Thymus (tissue), 14 donors: ENCODE results near the gene SH3TC2. TPM values are rescaled to one million over a fixed set of nuclear protein-coding genes. Genes with fewer than 3 reads are reported as not detected.
A peak's percentile ranks its signal among the peaks of the same experiment; 100 is the strongest.

Source experiments
- DNase-seq, 9 donors: peaks; one replicate each; pipeline ENCODE4 v3.0.0-alpha.2; 2013; ENCODE audit warnings: low spot score in 9 of 9, low read depth in 6 of 9, missing footprints in 1 of 9
- H3K27ac ChIP-seq, 2 donors: one replicate each; pipeline ENCODE4 v1.5.1; 2013; ENCODE audit warnings: control low read depth in 1 of 2, low read depth in 1 of 2, low read length in 1 of 2, mild to moderate bottlenecking in 1 of 2, moderate library complexity in 1 of 2
- H3K27me3 ChIP-seq, 2 donors: one replicate each; pipeline ENCODE4 v1.5.1; 2013; ENCODE audit warnings: low read length in 1 of 2; ENCODE audit not compliant: control insufficient read depth in 2 of 2, insufficient read depth in 1 of 2
- H3K36me3 ChIP-seq, 2 donors: one replicate each; pipeline ENCODE4 v1.5.1; 2013; ENCODE audit warnings: low read length in 1 of 2, mild to moderate bottlenecking in 1 of 2, moderate library complexity in 1 of 2; ENCODE audit not compliant: control insufficient read depth in 2 of 2, insufficient read depth in 2 of 2
- H3K4me1 ChIP-seq, 2 donors: one replicate each; pipeline ENCODE4 v1.5.1; 2013; ENCODE audit warnings: low read length in 2 of 2; ENCODE audit not compliant: control insufficient read depth in 2 of 2, insufficient read depth in 2 of 2
- H3K4me3 ChIP-seq, 2 donors: one replicate each; pipeline ENCODE4 v1.5.1; 2013; ENCODE audit warnings: low read length in 2 of 2, control low read depth in 1 of 2, mild to moderate bottlenecking in 1 of 2
- H3K9me3 ChIP-seq, 2 donors: one replicate each; pipeline ENCODE4 v1.5.1; 2013; ENCODE audit warnings: low read length in 1 of 2, mild to moderate bottlenecking in 1 of 2; ENCODE audit not compliant: control insufficient read depth in 2 of 2, insufficient read depth in 1 of 2
- WGBS: extraction: QIAGEN DNeasy Blood & Tissue Kit; methylation state at CpG from one replicate; pipeline ENCODE4 v1.1.7; 2013; 5-methylcytosine and 5-hydroxymethylcytosine counted together
- long read RNA-seq, 10 donors: transcript quantifications; one replicate each; lab custom pipeline, GENCODE V29; 2026
- polyA plus RNA-seq: library from polyadenylated mRNA; stranded (reverse); fragments of 200-250 nt; gene quantifications from one replicate; pipeline ENCODE4 v1.2.3, GENCODE V29; 2013
- total RNA-seq: library from RNA; stranded (reverse); fragments of 120-200 nt; gene quantifications from one replicate; pipeline ENCODE4 v1.2.4, GENCODE V29; 2013
- donor health status: healthy.

Gene SH3TC2
- total RNA-seq, result 0.24 TPM
- 0.48 TPM for polyA plus RNA-seq
- long read RNA-seq, donor 1, result 0 reads
- long read RNA-seq, donor 2, result 0 reads
- long read RNA-seq, donor 3, result 0 reads
- long read RNA-seq, donor 4, result 0 reads
- long read RNA-seq, donor 5, result 0 reads
- long read RNA-seq, donor 6, result 0 reads
- long read RNA-seq, donor 7, result 0 reads
- long read RNA-seq, donor 8, result 0 reads
- long read RNA-seq, donor 9, result 0 reads
- long read RNA-seq, donor 10, result 0 reads

GRCh38 chr5:149063017-149063687, at the start of gene SH3TC2:
Gene SH3TC2 (minus strand): TSS chr5:149063062. CDS start chr5:149063022, 40 bp downstream.
- H3K4me1 ChIP-seq, result no peaks in the 10 kb centered on the region
- H3K4me3 ChIP-seq, result no peak within 1 kb of the TSS
- no peak for DNase-seq
- H3K36me3 ChIP-seq, result no peaks in the 10 kb centered on the region
- 80% methylated on average over 9 of the region's 9 CpGs for WGBS
- no peaks in the 10 kb centered on the region for H3K27me3 ChIP-seq
- H3K9me3 ChIP-seq, result no peaks in the 10 kb centered on the region
- peak within 1 kb of the TSS in 1 of 2 donors; percentile 19 for H3K27ac ChIP-seq

- no peak overlapping the region for H3K4me3 ChIP-seq
- WGBS, result 91% methylated on average over 4 of the region's 4 CpGs
- no peaks in the 10 kb centered on the region for H3K9me3 ChIP-seq
Measured at GRCh38 chr5:149110406-149110805, 47.5 kb upstream of the SH3TC2 start.

GRCh38 chr5:149108651-149109280, 45.9 kb upstream of the SH3TC2 start:
- H3K36me3 ChIP-seq, result no peaks in the 10 kb centered on the region
- no peak overlapping the region for H3K4me3 ChIP-seq
- no peaks in the 10 kb centered on the region for H3K4me1 ChIP-seq
- H3K27me3 ChIP-seq, result no peaks in the 10 kb centered on the region
- WGBS, result 95% methylated on average over 2 of the region's 2 CpGs
- no peak for DNase-seq
- H3K27ac ChIP-seq, result no peak overlapping the region
- H3K9me3 ChIP-seq, result no peaks in the 10 kb centered on the region

More at GRCh38 chr5:149110406-149110805, 47.5 kb upstream of the SH3TC2 start:
- no peak for DNase-seq
- no peaks in the 10 kb centered on the region for H3K27me3 ChIP-seq
- H3K4me1 ChIP-seq, result no peaks in the 10 kb centered on the region
- H3K36me3 ChIP-seq, result no peaks in the 10 kb centered on the region
- no peak overlapping the region for H3K27ac ChIP-seq

GRCh38 chr5:149100331-149100730, 37.5 kb upstream of the SH3TC2 start:
- Histone ChIP-seq H3K36me3 (no peaks in the 10 kb centered on the region), H3K9me3 (no peaks in the 10 kb centered on the region), H3K27ac (no peak overlapping the region), H3K4me3 (no peak overlapping the region), H3K4me1 (no peaks in the 10 kb centered on the region), H3K27me3 (no peaks in the 10 kb centered on the region)
- no peak for DNase-seq

GRCh38 chr5:149099920-149100319, 37.1 kb upstream of the SH3TC2 start:
- Histone ChIP-seq H3K27me3 (no peaks in the 10 kb centered on the region), H3K4me3 (no peak overlapping the region), H3K9me3 (no peaks in the 10 kb centered on the region), H3K4me1 (no peaks in the 10 kb centered on the region), H3K27ac (no peak overlapping the region), H3K36me3 (no peaks in the 10 kb centered on the region)
- DNase-seq, result no peak

- WGBS, result 94% methylated on average over 2 of the region's 2 CpGs
- Histone ChIP-seq H3K9me3 (peaks cover 0 to 5% of the 10 kb centered on the region in 2 donors), H3K4me1 (no peaks in the 10 kb centered on the region), H3K27me3 (no peaks in the 10 kb centered on the region), H3K27ac (no peak overlapping the region), H3K36me3 (no peaks in the 10 kb centered on the region), H3K4me3 (no peak overlapping the region)
- no peak for DNase-seq
Measured at GRCh38 chr5:149094996-149095395, 32.1 kb upstream of the SH3TC2 start.

GRCh38 chr5:149093625-149094024, 30.8 kb upstream of the SH3TC2 start:
- Histone ChIP-seq H3K9me3 (peaks cover 0 to 5% of the 10 kb centered on the region in 2 donors), H3K4me1 (no peaks in the 10 kb centered on the region), H3K4me3 (no peak overlapping the region), H3K27ac (no peak overlapping the region), H3K36me3 (no peaks in the 10 kb centered on the region), H3K27me3 (no peaks in the 10 kb centered on the region)
- WGBS, result 50% methylated on average over 2 of the region's 2 CpGs
- DNase-seq, result no peak

GRCh38 chr5:149089796-149090195, 26.9 kb upstream of the SH3TC2 start:
- no peak overlapping the region for H3K4me3 ChIP-seq
- H3K9me3 ChIP-seq, result peaks cover 0 to 5% of the 10 kb centered on the region in 2 donors
- no peaks in the 10 kb centered on the region for H3K27me3 ChIP-seq
- H3K27ac ChIP-seq, result no peak overlapping the region
- WGBS, result 15% methylated on average over 2 of the region's 2 CpGs
- H3K36me3 ChIP-seq, result no peaks in the 10 kb centered on the region
- no peak for DNase-seq
- H3K4me1 ChIP-seq, result no peaks in the 10 kb centered on the region

GRCh38 chr5:149088686-149089085, 25.8 kb upstream of the SH3TC2 start:
- H3K9me3 ChIP-seq, result peaks cover 0 to 5% of the 10 kb centered on the region in 2 donors
- WGBS, result 96% methylated on average over 3 of the region's 3 CpGs
- no peaks in the 10 kb centered on the region for H3K36me3 ChIP-seq
- H3K27ac ChIP-seq, result no peak overlapping the region
- H3K27me3 ChIP-seq, result no peaks in the 10 kb centered on the region
- DNase-seq, result no peak
- no peaks in the 10 kb centered on the region for H3K4me1 ChIP-seq
- no peak overlapping the region for H3K4me3 ChIP-seq
